HepG2 (cell line): Measurements from ENCODE around the gene TH. TPM values are rescaled to one million over a fixed set of nuclear protein-coding genes. Genes with fewer than 3 reads are reported as not detected.

Experiments used
- ATF2 ChIP-seq: sonication (generic); formaldehyde crosslinking; IDR thresholded peaks from 2 replicates; pipeline ENCODE4 v1.4.0; 2020; ENCODE audit warnings: missing genetic modification reagents
- ELF1 ChIP-seq: sonication (generic); formaldehyde crosslinking; IDR thresholded peaks from 2 replicates; pipeline ENCODE4 v1.4.0; 2020; ENCODE audit warnings: missing genetic modification reagents
- SYNCRIP ChIP-seq: fragments of 200-400 bp; formaldehyde crosslinking; IDR thresholded peaks from 2 replicates; pipeline ENCODE4 v1.6.1; 2018; ENCODE audit warnings: mild to moderate bottlenecking, low read depth, low read length; ENCODE audit not compliant: insufficient read depth
- ZNF296 ChIP-seq: sonication (generic); formaldehyde crosslinking; conservative IDR thresholded peaks from 2 replicates; pipeline ENCODE4 v1.5.0; 2020; ENCODE audit warnings: mild to moderate bottlenecking, missing genetic modification reagents
- ZNF629 ChIP-seq: sonication (generic); formaldehyde crosslinking; conservative IDR thresholded peaks from 2 replicates; pipeline ENCODE4 v1.5.0; 2020; ENCODE audit warnings: missing genetic modification reagents
- ZNF816 ChIP-seq: sonication (generic); formaldehyde crosslinking; IDR thresholded peaks from 2 replicates; pipeline ENCODE4 v1.8.0; 2022; ENCODE audit warnings: missing genetic modification reagents, mild to moderate bottlenecking, borderline replicate concordance
- ZSCAN12 ChIP-seq: sonication (generic); formaldehyde crosslinking; IDR thresholded peaks from 2 replicates; pipeline ENCODE4 v1.9.0; 2021; ENCODE audit warnings: mild to moderate bottlenecking, missing genetic modification reagents
- polyA plus RNA-seq, 8 experiments: library from polyadenylated mRNA; depleted of rRNA in 3 of 8; stranded (reverse) in 7 of 8; unstranded in 1 of 8; fragments of >200 nt; fragmentation: Illumina TruSeq in 4 of 8; extraction: Trizol in 4 of 8; gene quantifications; 2 replicates each; pipeline versions ENCODE4 v1.2.1 to v1.2.3, GENCODE V29; 2011 to 2016; ENCODE audit warnings: low read depth in 4 of 8, missing spikeins in 1 of 8, mixed read lengths in 1 of 8; ENCODE audit not compliant: insufficient read depth in 1 of 8
- total RNA-seq, 5 experiments: library from RNA; depleted of rRNA; stranded (reverse); fragments of >200 nt; fragmentation: Illumina TruSeq; extraction: Trizol; gene quantifications; 2 replicates each; pipeline ENCODE4 v1.2.3, GENCODE V29; 2016; ENCODE audit warnings: low read depth in 1 of 5
- TF ChIP-seq, protein P1 (sequence below): sonication (generic); formaldehyde crosslinking; IDR thresholded peaks from 2 replicates; pipeline ENCODE4 v1.5.0; 2020; ENCODE audit warnings: mild to moderate bottlenecking, missing genetic modification reagents, borderline replicate concordance
- TF ChIP-seq, protein P2 (sequence below): sonication (generic); formaldehyde crosslinking; IDR thresholded peaks from 2 replicates; pipeline ENCODE4 v1.4.0; 2020; ENCODE audit warnings: missing genetic modification reagents
- TF ChIP-seq, protein P3 (sequence below): IDR thresholded peaks from 2 replicates; pipeline ENCODE4 v1.6.1; 2016; ENCODE audit warnings: missing compliant biosample characterization, missing genetic modification reagents, borderline replicate concordance
- TF ChIP-seq, protein P4 (sequence below): sonication (generic); formaldehyde crosslinking; IDR thresholded peaks from 2 replicates; pipeline ENCODE4 v1.8.0; 2022; ENCODE audit warnings: mild to moderate bottlenecking, missing genetic modification reagents

Gene TH
- total and polyA plus RNA-seq, 2 of the 13 experiments (the other 11 are each of a cell fraction or from before 2014, with no cell fraction given) = 0.36 TPM; not detected in 1

DNA sequence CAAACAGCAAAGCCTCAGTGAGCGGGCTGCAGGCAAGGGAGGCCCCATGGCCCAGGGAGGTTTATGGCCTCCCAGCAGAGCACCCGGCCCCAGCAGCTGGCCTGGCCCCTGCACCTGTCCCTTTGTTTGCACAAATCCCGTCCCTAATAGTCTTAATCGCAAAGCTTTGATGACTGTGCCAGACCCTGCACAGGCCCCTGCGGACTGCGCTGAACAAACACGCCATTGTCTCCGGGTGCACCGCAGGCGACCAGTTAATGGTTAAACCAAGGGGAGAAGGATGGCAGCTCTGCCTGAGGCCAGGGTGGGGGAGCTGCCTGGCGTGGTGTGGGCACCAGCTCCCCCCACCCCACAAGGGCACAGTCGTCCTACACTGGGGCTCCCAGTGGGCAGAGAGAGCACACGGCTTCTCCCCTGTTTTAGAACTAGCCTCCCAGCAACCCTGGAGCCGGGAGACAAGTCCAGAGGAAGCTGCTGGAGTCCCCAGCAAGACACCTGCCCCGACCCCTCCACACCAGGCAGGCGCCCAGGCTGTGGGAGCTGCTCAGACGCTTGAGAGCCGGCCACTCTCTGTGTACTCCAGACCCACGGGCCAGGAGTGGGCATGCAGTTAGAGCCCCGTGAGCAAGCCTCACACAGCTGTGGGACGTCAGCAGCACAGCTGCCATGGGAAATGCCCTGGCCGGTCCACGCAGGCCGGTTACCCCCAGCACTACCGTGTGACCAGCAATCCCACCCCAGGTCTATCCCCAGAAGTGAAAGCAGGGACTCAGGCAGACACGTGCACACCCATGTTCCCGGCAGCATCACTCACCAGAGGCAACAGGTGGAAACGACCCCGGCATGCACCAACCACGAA is 39.7 kb upstream of the TH start (continued):
- TF ChIP-seq, protein P1, sequence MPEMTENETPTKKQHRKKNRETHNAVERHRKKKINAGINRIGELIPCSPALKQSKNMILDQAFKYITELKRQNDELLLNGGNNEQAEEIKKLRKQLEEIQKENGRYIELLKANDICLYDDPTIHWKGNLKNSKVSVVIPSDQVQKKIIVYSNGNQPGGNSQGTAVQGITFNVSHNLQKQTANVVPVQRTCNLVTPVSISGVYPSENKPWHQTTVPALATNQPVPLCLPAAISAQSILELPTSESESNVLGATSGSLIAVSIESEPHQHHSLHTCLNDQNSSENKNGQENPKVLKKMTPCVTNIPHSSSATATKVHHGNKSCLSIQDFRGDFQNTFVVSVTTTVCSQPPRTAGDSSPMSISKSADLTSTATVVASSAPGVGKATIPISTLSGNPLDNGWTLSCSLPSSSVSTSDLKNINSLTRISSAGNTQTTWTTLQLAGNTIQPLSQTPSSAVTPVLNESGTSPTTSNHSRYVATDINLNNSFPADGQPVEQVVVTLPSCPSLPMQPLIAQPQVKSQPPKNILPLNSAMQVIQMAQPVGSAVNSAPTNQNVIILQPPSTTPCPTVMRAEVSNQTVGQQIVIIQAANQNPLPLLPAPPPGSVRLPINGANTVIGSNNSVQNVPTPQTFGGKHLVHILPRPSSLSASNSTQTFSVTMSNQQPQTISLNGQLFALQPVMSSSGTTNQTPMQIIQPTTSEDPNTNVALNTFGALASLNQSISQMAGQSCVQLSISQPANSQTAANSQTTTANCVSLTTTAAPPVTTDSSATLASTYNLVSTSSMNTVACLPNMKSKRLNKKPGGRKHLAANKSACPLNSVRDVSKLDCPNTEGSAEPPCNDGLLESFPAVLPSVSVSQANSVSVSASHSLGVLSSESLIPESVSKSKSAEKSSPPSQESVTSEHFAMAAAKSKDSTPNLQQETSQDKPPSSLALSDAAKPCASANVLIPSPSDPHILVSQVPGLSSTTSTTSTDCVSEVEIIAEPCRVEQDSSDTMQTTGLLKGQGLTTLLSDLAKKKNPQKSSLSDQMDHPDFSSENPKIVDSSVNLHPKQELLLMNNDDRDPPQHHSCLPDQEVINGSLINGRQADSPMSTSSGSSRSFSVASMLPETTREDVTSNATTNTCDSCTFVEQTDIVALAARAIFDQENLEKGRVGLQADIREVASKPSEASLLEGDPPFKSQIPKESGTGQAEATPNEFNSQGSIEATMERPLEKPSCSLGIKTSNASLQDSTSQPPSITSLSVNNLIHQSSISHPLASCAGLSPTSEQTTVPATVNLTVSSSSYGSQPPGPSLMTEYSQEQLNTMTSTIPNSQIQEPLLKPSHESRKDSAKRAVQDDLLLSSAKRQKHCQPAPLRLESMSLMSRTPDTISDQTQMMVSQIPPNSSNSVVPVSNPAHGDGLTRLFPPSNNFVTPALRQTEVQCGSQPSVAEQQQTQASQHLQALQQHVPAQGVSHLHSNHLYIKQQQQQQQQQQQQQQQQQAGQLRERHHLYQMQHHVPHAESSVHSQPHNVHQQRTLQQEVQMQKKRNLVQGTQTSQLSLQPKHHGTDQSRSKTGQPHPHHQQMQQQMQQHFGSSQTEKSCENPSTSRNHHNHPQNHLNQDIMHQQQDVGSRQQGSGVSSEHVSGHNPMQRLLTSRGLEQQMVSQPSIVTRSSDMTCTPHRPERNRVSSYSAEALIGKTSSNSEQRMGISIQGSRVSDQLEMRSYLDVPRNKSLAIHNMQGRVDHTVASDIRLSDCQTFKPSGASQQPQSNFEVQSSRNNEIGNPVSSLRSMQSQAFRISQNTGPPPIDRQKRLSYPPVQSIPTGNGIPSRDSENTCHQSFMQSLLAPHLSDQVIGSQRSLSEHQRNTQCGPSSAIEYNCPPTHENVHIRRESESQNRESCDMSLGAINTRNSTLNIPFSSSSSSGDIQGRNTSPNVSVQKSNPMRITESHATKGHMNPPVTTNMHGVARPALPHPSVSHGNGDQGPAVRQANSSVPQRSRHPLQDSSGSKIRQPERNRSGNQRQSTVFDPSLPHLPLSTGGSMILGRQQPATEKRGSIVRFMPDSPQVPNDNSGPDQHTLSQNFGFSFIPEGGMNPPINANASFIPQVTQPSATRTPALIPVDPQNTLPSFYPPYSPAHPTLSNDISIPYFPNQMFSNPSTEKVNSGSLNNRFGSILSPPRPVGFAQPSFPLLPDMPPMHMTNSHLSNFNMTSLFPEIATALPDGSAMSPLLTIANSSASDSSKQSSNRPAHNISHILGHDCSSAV (CRISPR knock-in tag) = peak; percentile 80; the same call in 1 of the 2 replicates
- TF ChIP-seq, protein P2, sequence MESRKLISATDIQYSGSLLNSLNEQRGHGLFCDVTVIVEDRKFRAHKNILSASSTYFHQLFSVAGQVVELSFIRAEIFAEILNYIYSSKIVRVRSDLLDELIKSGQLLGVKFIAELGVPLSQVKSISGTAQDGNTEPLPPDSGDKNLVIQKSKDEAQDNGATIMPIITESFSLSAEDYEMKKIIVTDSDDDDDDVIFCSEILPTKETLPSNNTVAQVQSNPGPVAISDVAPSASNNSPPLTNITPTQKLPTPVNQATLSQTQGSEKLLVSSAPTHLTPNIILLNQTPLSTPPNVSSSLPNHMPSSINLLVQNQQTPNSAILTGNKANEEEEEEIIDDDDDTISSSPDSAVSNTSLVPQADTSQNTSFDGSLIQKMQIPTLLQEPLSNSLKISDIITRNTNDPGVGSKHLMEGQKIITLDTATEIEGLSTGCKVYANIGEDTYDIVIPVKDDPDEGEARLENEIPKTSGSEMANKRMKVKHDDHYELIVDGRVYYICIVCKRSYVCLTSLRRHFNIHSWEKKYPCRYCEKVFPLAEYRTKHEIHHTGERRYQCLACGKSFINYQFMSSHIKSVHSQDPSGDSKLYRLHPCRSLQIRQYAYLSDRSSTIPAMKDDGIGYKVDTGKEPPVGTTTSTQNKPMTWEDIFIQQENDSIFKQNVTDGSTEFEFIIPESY (CRISPR knock-in tag) = peak; percentile 87; the same call in 1 of the 2 replicates
- TF ChIP-seq, protein P3, sequence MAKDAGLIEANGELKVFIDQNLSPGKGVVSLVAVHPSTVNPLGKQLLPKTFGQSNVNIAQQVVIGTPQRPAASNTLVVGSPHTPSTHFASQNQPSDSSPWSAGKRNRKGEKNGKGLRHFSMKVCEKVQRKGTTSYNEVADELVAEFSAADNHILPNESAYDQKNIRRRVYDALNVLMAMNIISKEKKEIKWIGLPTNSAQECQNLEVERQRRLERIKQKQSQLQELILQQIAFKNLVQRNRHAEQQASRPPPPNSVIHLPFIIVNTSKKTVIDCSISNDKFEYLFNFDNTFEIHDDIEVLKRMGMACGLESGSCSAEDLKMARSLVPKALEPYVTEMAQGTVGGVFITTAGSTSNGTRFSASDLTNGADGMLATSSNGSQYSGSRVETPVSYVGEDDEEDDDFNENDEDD (CRISPR knock-in tag) = peak; percentile 44; the same call in 1 of the 2 replicates
- TF ChIP-seq, protein P4, sequence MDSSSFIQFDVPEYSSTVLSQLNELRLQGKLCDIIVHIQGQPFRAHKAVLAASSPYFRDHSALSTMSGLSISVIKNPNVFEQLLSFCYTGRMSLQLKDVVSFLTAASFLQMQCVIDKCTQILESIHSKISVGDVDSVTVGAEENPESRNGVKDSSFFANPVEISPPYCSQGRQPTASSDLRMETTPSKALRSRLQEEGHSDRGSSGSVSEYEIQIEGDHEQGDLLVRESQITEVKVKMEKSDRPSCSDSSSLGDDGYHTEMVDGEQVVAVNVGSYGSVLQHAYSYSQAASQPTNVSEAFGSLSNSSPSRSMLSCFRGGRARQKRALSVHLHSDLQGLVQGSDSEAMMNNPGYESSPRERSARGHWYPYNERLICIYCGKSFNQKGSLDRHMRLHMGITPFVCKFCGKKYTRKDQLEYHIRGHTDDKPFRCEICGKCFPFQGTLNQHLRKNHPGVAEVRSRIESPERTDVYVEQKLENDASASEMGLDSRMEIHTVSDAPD = peak; percentile 97
- TF ChIP-seq ZNF296 (CRISPR knock-in tag) (peak; percentile 83), ZSCAN12 (no peak), ZNF629 (CRISPR knock-in tag) (peak; percentile 59; the same call in 1 of the 2 replicates), ZNF816 (no peak), SYNCRIP (no peak), ATF2 (peak; percentile 82), ELF1 (CRISPR knock-in tag) (peak; percentile 62; the same call in 1 of the 2 replicates)
